Adrenal gland (tissue), 5 donors: ENCODE data around the gene AFAP1.

Source experiments
- CTCF ChIP-seq, 6 experiments: fragments of 450-650 bp in 4 of 6; fragments of 200-600 bp in 2 of 6; sonication (generic) in 1 of 6; IDR thresholded peaks; 1 replicate in 5 of 6; 2 replicates in 1 of 6; pipeline versions ENCODE4 v1.5.1 to v1.8.0; 2016 to 2021; ENCODE audit warnings: antibody characterized with exemption in 6 of 6, mild to moderate bottlenecking in 2 of 6, moderate library complexity in 1 of 6
- POLR2A ChIP-seq, 2 donors: fragments of 450-650 bp; IDR thresholded peaks; one replicate each; pipeline ENCODE4 v1.6.1; 2017; ENCODE audit warnings: antibody characterized with exemption in 2 of 2, mild to moderate bottlenecking in 2 of 2, moderate library complexity in 1 of 2
- donor health status: DM: no; HTN: no; CAD: no.

- no peak for TF ChIP-seq CTCF (IDR thresholded peaks at IDR 0.05)
- no peak for TF ChIP-seq POLR2A (IDR thresholded peaks at IDR 0.05)
These were observed 2.4 kb upstream of the AFAP1 start for GRCh38 chr4:7941965-7942496.
